SJCRH30 (cell line): Measurements from ENCODE around the gene SKIC2. TPM values are rescaled to one million over a fixed set of nuclear protein-coding genes. Genes with fewer than 3 reads are reported as not detected.
A peak's percentile ranks its signal among the peaks of the same experiment; 100 is the strongest.

Experiments
- DNase-seq, 2 experiments: peaks; one replicate each; pipeline ENCODE4 v3.0.0-alpha.2; 2015 to 2020
- H3K27ac ChIP-seq: fragments of 250-450 bp; sonication (Bioruptor Pico); 2 replicates; pipeline ENCODE4 v1.5.1; 2020; ENCODE audit warnings: mild to moderate bottlenecking, moderate library complexity
- H3K27me3 ChIP-seq: fragments of 250-450 bp; sonication (Bioruptor Pico); 2 replicates; pipeline ENCODE4 v1.5.1; 2020; ENCODE audit warnings: mild to moderate bottlenecking, moderate library complexity
- H3K36me3 ChIP-seq: fragments of 250-450 bp; sonication (Bioruptor Pico); 2 replicates; pipeline ENCODE4 v1.5.1; 2020; ENCODE audit warnings: mild to moderate bottlenecking, moderate library complexity
- H3K4me1 ChIP-seq: fragments of 250-450 bp; sonication (Bioruptor Pico); 2 replicates; pipeline ENCODE4 v1.5.1; 2020; ENCODE audit warnings: mild to moderate bottlenecking, moderate library complexity
- H3K4me3 ChIP-seq: fragments of 250-450 bp; sonication (Bioruptor Pico); 2 replicates; pipeline ENCODE4 v1.5.1; 2020; ENCODE audit warnings: mild to moderate bottlenecking, moderate library complexity
- H3K9me3 ChIP-seq: fragments of 250-450 bp; sonication (Bioruptor Pico); replicated peaks from 2 replicates; pipeline ENCODE4 v1.5.1; 2020; ENCODE audit warnings: mild to moderate bottlenecking, moderate library complexity
- total RNA-seq: library from RNA; depleted of rRNA; stranded (reverse); fragments of >200 nt; shearing (Covaris generic); gene quantifications from 2 replicates; pipeline ENCODE4 v1.2.3, GENCODE V29; 2014

SKIC2 gene
- total RNA-seq, 1 experiment from 2014 or later, result 37.4 TPM

- H3K36me3 ChIP-seq, result peaks cover 41% of the 10 kb centered on the region
- H3K4me3 ChIP-seq, result no peak overlapping the region
- DNase-seq, result peak; percentile 54 to 78
- no peaks in the 10 kb centered on the region for H3K27me3 ChIP-seq
- H3K9me3 ChIP-seq, result no peaks in the 10 kb centered on the region
- H3K27ac ChIP-seq, result no peak overlapping the region
- H3K4me1 ChIP-seq, result peaks cover 5% of the 10 kb centered on the region; the same call in 1 of the 2 replicates
These were observed 6.7 kb upstream of the SKIC2 start for GRCh38 chr6:31952140-31952805.

- no peak overlapping the region for H3K27ac ChIP-seq
- no peaks in the 10 kb centered on the region for H3K9me3 ChIP-seq
- H3K4me1 ChIP-seq, result peaks cover 6% of the 10 kb centered on the region; the same call in 1 of the 2 replicates
- no peak for DNase-seq
- H3K36me3 ChIP-seq, result peaks cover 42% of the 10 kb centered on the region
- no peak overlapping the region for H3K4me3 ChIP-seq
- no peaks in the 10 kb centered on the region for H3K27me3 ChIP-seq
These were observed 6.1 kb upstream of the SKIC2 start for GRCh38 chr6:31952890-31953289.

- DNase-seq, result no peak
- H3K27ac ChIP-seq, result no peak overlapping the region
- H3K4me1 ChIP-seq, result peaks cover 3% of the 10 kb centered on the region; the same call in 1 of the 2 replicates
- H3K36me3 ChIP-seq, result peaks cover 42% of the 10 kb centered on the region
- H3K9me3 ChIP-seq, result no peaks in the 10 kb centered on the region
- H3K27me3 ChIP-seq, result no peaks in the 10 kb centered on the region
- H3K4me3 ChIP-seq, result no peak overlapping the region
These were observed 4.5 kb upstream of the SKIC2 start for GRCh38 chr6:31954511-31954910.

GRCh38 chr6:31956796-31957195 is 2.2 kb upstream of the SKIC2 start:
- no peak for DNase-seq
- H3K4me1 ChIP-seq, result peaks cover 3% of the 10 kb centered on the region; the same call in 1 of the 2 replicates
- H3K4me3 ChIP-seq, result no peak overlapping the region
- no peaks in the 10 kb centered on the region for H3K9me3 ChIP-seq
- no peak overlapping the region for H3K27ac ChIP-seq
- H3K36me3 ChIP-seq, result peaks cover 35% of the 10 kb centered on the region
- no peaks in the 10 kb centered on the region for H3K27me3 ChIP-seq

GRCh38 chr6:31958412-31958740 is 599 bp upstream of the SKIC2 start:
- Histone ChIP-seq H3K9me3 (no peaks in the 10 kb centered on the region), H3K4me1 (peaks cover 3% of the 10 kb centered on the region; the same call in 1 of the 2 replicates), H3K36me3 (peaks cover 28% of the 10 kb centered on the region), H3K27me3 (no peaks in the 10 kb centered on the region), H3K27ac (peak overlapping the region; percentile 52), H3K4me3 (peak overlapping the region; percentile 76)
- DNase-seq, result peak in 1 of 2 experiments; percentile 18

- no peaks in the 10 kb centered on the region for H3K9me3 ChIP-seq
- H3K36me3 ChIP-seq, result peaks cover 19% of the 10 kb centered on the region
- H3K4me3 ChIP-seq, result no peak overlapping the region
- DNase-seq, result no peak
- H3K27me3 ChIP-seq, result no peaks in the 10 kb centered on the region
- H3K4me1 ChIP-seq, result peaks cover 3% of the 10 kb centered on the region; the same call in 1 of the 2 replicates
- no peak overlapping the region for H3K27ac ChIP-seq
These were observed 2.6 kb downstream of the SKIC2 start for GRCh38 chr6:31961616-31962015.

- Histone ChIP-seq H3K27ac (no peak overlapping the region), H3K36me3 (peaks cover 22% of the 10 kb centered on the region), H3K27me3 (no peaks in the 10 kb centered on the region), H3K4me1 (no peaks in the 10 kb centered on the region), H3K4me3 (no peak overlapping the region), H3K9me3 (no peaks in the 10 kb centered on the region)
- no peak for DNase-seq
These were observed 4.9 kb downstream of the SKIC2 start for GRCh38 chr6:31963921-31964320.

- no peak overlapping the region for H3K27ac ChIP-seq
- H3K9me3 ChIP-seq, result no peaks in the 10 kb centered on the region
- no peaks in the 10 kb centered on the region for H3K27me3 ChIP-seq
- no peaks in the 10 kb centered on the region for H3K4me1 ChIP-seq
- peaks cover 29% of the 10 kb centered on the region for H3K36me3 ChIP-seq
- DNase-seq, result no peak
- H3K4me3 ChIP-seq, result no peak overlapping the region
These were observed 6.7 kb downstream of the SKIC2 start for GRCh38 chr6:31965700-31966099.

GRCh38 chr6:31966506-31966905 is 7.5 kb downstream of the SKIC2 start:
- no peaks in the 10 kb centered on the region for H3K4me1 ChIP-seq
- H3K36me3 ChIP-seq, result peaks cover 29% of the 10 kb centered on the region
- no peak overlapping the region for H3K4me3 ChIP-seq
- no peaks in the 10 kb centered on the region for H3K27me3 ChIP-seq
- H3K27ac ChIP-seq, result no peak overlapping the region
- H3K9me3 ChIP-seq, result no peaks in the 10 kb centered on the region
- no peak for DNase-seq

GRCh38 chr6:31966997-31967925 is 8.3 kb downstream of the SKIC2 start:
- Histone ChIP-seq H3K4me1 (no peaks in the 10 kb centered on the region), H3K36me3 (peaks cover 27% of the 10 kb centered on the region)
- no peak for DNase-seq

GRCh38 chr6:31967926-31968320 is 8.9 kb downstream of the SKIC2 start:
- Histone ChIP-seq H3K4me1 (no peaks in the 10 kb centered on the region), H3K4me3 (no peak overlapping the region), H3K9me3 (no peaks in the 10 kb centered on the region), H3K27me3 (no peaks in the 10 kb centered on the region), H3K36me3 (peaks cover 24% of the 10 kb centered on the region), H3K27ac (no peak overlapping the region)
- DNase-seq, result no peak

More at GRCh38 chr6:31966997-31967925, 8.3 kb downstream of the SKIC2 start:
- H3K4me3 ChIP-seq, result no peak overlapping the region
- H3K9me3 ChIP-seq, result no peaks in the 10 kb centered on the region
- no peaks in the 10 kb centered on the region for H3K27me3 ChIP-seq
- H3K27ac ChIP-seq, result no peak overlapping the region

- no peak overlapping the region for H3K4me3 ChIP-seq
- H3K4me1 ChIP-seq, result no peaks in the 10 kb centered on the region; the same call in 1 of the 2 replicates
- H3K36me3 ChIP-seq, result peaks cover 22% of the 10 kb centered on the region
- no peak overlapping the region for H3K27ac ChIP-seq
- no peaks in the 10 kb centered on the region for H3K9me3 ChIP-seq
- H3K27me3 ChIP-seq, result no peaks in the 10 kb centered on the region
- DNase-seq, result no peak
These were observed 9.4 kb downstream of the SKIC2 start for GRCh38 chr6:31968326-31968725.

GRCh38 chr6:31968791-31969711 is 10.1 kb downstream of the SKIC2 start:
- no peaks in the 10 kb centered on the region; the same call in 1 of the 2 replicates for H3K4me1 ChIP-seq
- H3K27me3 ChIP-seq, result no peaks in the 10 kb centered on the region
- peaks cover 22% of the 10 kb centered on the region for H3K36me3 ChIP-seq
- H3K4me3 ChIP-seq, result no peak overlapping the region
- no peaks in the 10 kb centered on the region for H3K9me3 ChIP-seq
- no peak for DNase-seq
- no peak overlapping the region for H3K27ac ChIP-seq
